Fibroblast of lung (primary cell): ENCODE results near the gene HLA-F.

Source experiments
- EZH2 ChIP-seq: IDR thresholded peaks from 2 replicates; pipeline ENCODE4 v1.5.1; 2012; ENCODE audit warnings: low read length, control low read depth, mild to moderate bottlenecking; ENCODE audit errors: missing control alignments
- TF ChIP-seq, protein P1 (sequence below), 2 donors: IDR thresholded peaks in 1 of 2; conservative IDR thresholded peaks in 1 of 2; 1 replicate in 1 of 2; 2 replicates in 1 of 2; pipeline ENCODE4 v1.5.1; 2011 to 2012; ENCODE audit warnings: low read length in 2 of 2, control low read depth in 1 of 2, inconsistent platforms in 1 of 2, low read depth in 1 of 2, mild to moderate bottlenecking in 1 of 2

DNA sequence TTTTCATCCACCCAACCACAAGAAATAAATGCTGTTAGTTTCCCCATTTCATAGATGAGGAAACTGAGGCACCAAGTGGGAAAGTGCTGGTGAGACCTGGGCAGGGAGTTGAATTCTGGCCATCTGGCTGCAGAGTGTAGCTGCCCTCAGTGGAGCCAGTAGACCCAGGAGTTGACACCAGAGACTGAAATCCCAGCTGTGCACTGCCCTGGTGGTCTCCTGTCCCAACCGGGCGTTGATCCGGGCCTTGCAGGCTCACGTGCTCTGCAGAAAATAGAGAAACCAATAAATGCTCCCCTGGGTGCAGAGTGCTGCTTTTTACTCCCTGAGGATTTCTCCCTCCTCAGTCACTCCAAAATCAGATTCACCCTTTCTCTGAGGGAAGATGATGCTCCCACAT lies 18.4 kb downstream of the HLA-F start:
- TF ChIP-seq, protein P1, sequence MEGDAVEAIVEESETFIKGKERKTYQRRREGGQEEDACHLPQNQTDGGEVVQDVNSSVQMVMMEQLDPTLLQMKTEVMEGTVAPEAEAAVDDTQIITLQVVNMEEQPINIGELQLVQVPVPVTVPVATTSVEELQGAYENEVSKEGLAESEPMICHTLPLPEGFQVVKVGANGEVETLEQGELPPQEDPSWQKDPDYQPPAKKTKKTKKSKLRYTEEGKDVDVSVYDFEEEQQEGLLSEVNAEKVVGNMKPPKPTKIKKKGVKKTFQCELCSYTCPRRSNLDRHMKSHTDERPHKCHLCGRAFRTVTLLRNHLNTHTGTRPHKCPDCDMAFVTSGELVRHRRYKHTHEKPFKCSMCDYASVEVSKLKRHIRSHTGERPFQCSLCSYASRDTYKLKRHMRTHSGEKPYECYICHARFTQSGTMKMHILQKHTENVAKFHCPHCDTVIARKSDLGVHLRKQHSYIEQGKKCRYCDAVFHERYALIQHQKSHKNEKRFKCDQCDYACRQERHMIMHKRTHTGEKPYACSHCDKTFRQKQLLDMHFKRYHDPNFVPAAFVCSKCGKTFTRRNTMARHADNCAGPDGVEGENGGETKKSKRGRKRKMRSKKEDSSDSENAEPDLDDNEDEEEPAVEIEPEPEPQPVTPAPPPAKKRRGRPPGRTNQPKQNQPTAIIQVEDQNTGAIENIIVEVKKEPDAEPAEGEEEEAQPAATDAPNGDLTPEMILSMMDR (conservative IDR thresholded peaks at IDR 0.05 in 1 of 2, IDR thresholded peaks at IDR 0.05 in 1 of 2; ENCODE audit: low read depth in 1 of 2, low read length in 2 of 2) = no peak
- TF ChIP-seq EZH2 = no peak
